Parathyroid adenoma (tissue), 2 donors: ENCODE measurements around the gene ZNF443.

ENCODE experiments used
- H2AFZ ChIP-seq: fragments of 300-600 bp; sonication (generic); one replicate; pipeline ENCODE4 v1.7.0; 2017; ENCODE audit warnings: antibody characterized with exemption, mild to moderate bottlenecking
- H3K27ac ChIP-seq: fragments of 300-600 bp; sonication (generic); one replicate; pipeline ENCODE4 v1.7.0; 2017
- H3K27me3 ChIP-seq: fragments of 300-600 bp; sonication (generic); one replicate; pipeline ENCODE4 v1.7.0; 2017; ENCODE audit warnings: low read length; ENCODE audit not compliant: control insufficient read depth, insufficient read depth
- H3K36me3 ChIP-seq: fragments of 300-600 bp; sonication (generic); one replicate; pipeline ENCODE4 v1.7.0; 2017; ENCODE audit warnings: low read length; ENCODE audit not compliant: control insufficient read depth, insufficient read depth
- H3K4me1 ChIP-seq: fragments of 300-600 bp; sonication (generic); one replicate; pipeline ENCODE4 v1.7.0; 2017; ENCODE audit warnings: control low read depth
- H3K4me2 ChIP-seq: fragments of 300-600 bp; sonication (generic); one replicate; pipeline ENCODE4 v1.7.0; 2017; ENCODE audit warnings: low read length
- H3K4me3 ChIP-seq: fragments of 300-600 bp; sonication (generic); one replicate; pipeline ENCODE4 v1.7.0; 2017; ENCODE audit warnings: low read depth, low read length
- H3K79me2 ChIP-seq: fragments of 300-600 bp; sonication (generic); one replicate; pipeline ENCODE4 v1.7.0; 2017; ENCODE audit warnings: control low read depth
- H3K9ac ChIP-seq: fragments of 300-600 bp; sonication (generic); one replicate; pipeline ENCODE4 v1.7.0; 2017; ENCODE audit warnings: mild to moderate bottlenecking
- H3K9me3 ChIP-seq: fragments of 300-600 bp; sonication (generic); one replicate; pipeline ENCODE4 v1.7.0; 2017; ENCODE audit warnings: low read length; ENCODE audit not compliant: control insufficient read depth
- TF ChIP-seq, protein P1 (sequence below): fragments of 300-600 bp; sonication (generic); IDR thresholded peaks from one replicate; pipeline ENCODE4 v1.7.0; 2017; ENCODE audit warnings: antibody characterized with exemption, mild to moderate bottlenecking
- donor health status: primary hyperparathyroidism.

ZNF443 gene

DNA sequence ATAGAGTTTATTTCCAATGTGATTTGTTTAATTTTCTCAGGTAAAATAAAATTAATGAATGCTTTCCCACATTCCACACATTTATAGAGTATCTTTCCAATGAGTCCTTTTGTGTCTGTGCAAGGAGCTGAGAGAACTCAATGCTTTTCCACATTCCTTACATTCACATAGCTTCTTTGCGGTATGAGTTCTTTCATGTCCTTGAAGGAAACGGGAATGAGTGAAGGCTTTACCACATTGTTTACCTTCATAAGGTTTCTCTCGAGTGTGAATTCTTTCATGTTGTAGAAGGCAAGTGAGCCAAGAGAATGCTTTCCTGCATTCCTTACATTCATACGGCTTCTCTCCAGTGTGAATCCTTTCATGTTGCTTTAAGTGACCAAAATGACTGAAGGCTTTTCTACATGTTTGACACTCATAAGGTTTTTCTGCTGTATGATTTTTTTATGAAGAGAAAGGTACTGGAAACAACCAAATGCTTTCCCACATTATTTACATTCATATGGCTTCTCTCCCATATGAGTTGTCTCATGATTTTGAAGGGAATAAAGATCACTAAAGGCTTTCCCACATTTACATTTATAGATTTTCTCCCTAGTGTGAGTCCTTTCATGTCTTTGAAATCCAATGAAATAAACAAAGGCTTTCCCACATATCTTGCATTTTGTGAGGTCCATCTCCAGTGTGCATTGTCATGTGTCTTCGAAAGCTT is 60.9 kb downstream of the ZNF443 start:
- Histone ChIP-seq H2AFZ (no peak overlapping the region), H3K27me3 (no peaks in the 10 kb centered on the region), H3K9me3 (no peaks in the 10 kb centered on the region), H3K4me3 (no peak overlapping the region), H3K9ac (no peak overlapping the region), H3K27ac (no peak overlapping the region), H3K36me3 (no peaks in the 10 kb centered on the region), H3K4me2 (no peak overlapping the region), H3K4me1 (no peaks in the 10 kb centered on the region), H3K79me2 (no peaks in the 10 kb centered on the region)
- TF ChIP-seq, protein P1, sequence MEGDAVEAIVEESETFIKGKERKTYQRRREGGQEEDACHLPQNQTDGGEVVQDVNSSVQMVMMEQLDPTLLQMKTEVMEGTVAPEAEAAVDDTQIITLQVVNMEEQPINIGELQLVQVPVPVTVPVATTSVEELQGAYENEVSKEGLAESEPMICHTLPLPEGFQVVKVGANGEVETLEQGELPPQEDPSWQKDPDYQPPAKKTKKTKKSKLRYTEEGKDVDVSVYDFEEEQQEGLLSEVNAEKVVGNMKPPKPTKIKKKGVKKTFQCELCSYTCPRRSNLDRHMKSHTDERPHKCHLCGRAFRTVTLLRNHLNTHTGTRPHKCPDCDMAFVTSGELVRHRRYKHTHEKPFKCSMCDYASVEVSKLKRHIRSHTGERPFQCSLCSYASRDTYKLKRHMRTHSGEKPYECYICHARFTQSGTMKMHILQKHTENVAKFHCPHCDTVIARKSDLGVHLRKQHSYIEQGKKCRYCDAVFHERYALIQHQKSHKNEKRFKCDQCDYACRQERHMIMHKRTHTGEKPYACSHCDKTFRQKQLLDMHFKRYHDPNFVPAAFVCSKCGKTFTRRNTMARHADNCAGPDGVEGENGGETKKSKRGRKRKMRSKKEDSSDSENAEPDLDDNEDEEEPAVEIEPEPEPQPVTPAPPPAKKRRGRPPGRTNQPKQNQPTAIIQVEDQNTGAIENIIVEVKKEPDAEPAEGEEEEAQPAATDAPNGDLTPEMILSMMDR, result no peak
